WI38 (cell line): ENCODE data around the gene LEMD3.

Source experiments
- H3K4me3 ChIP-seq: 2 replicates; pipeline ENCODE4 v1.5.1; 2011; ENCODE audit warnings: low read depth, mild to moderate bottlenecking, control low read depth, low read length
- CTCF ChIP-seq: IDR thresholded peaks from 2 replicates; pipeline ENCODE4 v1.5.1; 2012; ENCODE audit warnings: low read depth, mild to moderate bottlenecking, control low read depth, low read length

The LEMD3 gene

DNA sequence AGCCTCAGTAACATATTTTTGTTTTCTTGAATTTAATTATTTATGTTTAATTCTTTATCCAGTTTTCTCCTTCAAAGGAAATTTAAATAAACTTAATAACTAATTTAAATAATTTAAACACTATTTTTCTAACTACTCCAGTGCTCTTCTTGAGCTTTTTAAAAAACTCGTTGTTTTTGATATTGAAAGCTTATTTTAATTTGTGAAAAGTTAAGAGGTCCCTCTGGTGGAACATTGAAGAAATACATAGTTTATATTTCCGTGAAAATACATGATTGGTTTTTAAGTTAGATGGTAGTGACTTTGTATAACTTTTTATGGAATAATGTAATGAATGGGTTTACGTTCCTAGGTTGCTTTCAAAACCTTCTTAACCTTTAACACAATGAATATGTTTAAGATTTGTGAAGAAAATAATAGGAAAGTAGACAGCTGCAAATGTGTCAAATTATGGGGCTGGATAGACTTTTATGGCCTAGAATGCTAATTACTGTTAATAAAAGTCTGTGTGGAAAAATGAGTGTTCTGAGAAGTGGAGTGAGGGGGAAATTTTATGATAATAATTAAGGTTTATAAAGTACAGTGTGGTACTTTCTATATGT lies 63.2 kb downstream of the LEMD3 start:
- H3K4me3 ChIP-seq, result no peak overlapping the region
- TF ChIP-seq CTCF, result peak; percentile 3; the same call in 1 of the 2 replicates

DNA sequence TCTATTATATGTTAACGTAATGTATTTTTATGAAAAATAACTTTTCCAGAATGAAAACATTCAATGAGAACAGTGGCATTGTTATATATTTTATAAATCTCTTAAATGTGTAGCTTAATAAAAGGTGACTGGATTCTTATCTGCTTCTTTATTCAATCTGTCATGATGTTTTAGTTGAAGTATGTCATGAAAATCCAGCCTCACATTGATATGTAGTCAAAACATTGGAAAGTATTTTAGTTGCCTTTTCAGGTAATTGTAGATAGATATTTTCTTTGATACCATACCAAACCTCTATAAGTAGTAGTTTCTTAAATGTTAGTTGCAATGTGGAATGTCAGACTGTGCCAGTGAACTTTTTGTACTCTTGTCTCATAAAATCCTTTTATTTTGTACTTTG lies 67.8 kb downstream of the LEMD3 start:
- TF ChIP-seq CTCF, result no peak
- no peak overlapping the region for H3K4me3 ChIP-seq

GRCh38 chr12:65238609-65239008 lies 69.2 kb downstream of the LEMD3 start:
- TF ChIP-seq CTCF, result no peak
- no peak overlapping the region for H3K4me3 ChIP-seq

DNA sequence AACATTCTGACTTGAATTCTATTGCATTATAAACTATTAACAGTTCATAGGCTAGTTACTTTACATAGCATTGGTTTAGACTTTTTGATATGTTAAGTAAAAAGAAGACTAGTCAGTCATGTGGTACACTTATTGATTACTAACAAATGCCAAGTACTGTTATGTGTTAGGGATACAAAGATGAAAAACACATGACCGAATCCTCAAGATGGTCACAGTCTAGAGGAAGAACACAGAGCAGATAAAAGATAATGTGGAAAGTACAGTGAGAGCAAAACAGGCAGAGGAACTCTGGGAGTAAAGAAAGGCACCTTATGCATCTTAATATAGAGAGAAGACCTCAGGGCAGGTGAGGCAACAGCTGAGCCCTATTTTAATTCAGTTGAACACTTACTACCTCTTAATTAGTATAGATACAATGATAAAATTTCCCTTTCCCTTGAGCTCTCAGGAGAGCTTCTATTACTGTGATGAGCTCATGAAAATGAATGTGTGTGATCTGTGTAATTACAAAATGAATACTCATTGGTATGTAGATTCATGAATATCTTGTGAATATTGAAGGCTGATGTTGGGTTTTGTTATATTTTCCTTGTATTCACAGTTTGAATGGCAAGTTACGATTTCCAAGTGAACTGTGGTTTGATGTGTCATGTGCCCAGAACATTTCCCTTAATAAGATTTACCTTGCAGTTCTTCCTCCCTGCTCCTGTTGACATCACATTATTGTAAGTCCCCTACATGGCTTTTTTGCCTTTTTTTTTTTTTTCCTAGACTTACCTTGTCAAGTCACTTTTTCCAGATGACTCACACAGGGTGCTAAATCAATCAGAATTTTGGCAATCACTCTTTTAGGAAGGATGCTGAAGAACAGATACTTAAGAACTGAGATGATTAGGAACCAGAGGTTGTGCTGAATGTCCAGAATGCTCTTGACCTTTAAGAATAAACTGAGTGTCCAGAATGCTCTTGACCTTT lies 79.6 kb downstream of the LEMD3 start:
- TF ChIP-seq CTCF, result no peak
- H3K4me3 ChIP-seq, result no peak overlapping the region

GRCh38 chr12:65252515-65252914 lies 83.1 kb downstream of the LEMD3 start:
- H3K4me3 ChIP-seq, result no peak overlapping the region
- no peak for TF ChIP-seq CTCF

- TF ChIP-seq CTCF, result no peak
- no peak overlapping the region for H3K4me3 ChIP-seq
These were observed 88.6 kb downstream of the LEMD3 start for GRCh38 chr12:65257986-65258385.

DNA sequence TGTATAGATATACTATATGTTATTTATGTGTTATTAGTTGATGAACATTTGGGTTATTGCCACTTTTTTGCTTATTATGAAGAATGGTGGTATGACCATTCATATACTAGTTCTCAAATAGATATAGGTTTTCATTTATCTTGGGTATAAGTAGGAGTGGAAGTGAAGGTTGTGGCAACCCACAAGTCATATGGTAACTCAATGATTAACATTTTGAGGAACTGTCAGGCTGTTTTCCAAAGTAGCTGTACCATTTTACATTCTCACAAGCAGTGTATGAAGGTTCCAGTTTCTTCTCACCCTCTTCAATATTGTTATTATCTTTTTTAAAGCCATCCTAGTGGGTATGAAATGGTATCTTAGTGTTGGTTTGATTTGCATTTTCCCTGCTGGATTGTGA lies 90.1 kb downstream of the LEMD3 start:
- H3K4me3 ChIP-seq, result no peak overlapping the region
- no peak for TF ChIP-seq CTCF
